ENCODE measurements around the gene RAPGEF6. TPM values are rescaled to one million over a fixed set of nuclear protein-coding genes. Genes with fewer than 3 reads are reported as not detected.
"Not testable (repeated sequence)": the region's sequence is repeated elsewhere in the genome, so short reads cannot be mapped to it uniquely, and the experiment has no call there.

The RAPGEF6 gene
- total and polyA plus RNA-seq, 12 donors = 2.5 to 33.8 (median 14.4) TPM

GRCh38 chr5:131605086-131605485, 29.9 kb downstream of the RAPGEF6 start:
- TF ChIP-seq POLR2A (IDR thresholded peaks at IDR 0.05) (no peak), CTCF (IDR thresholded peaks at IDR 0.05) (no peak)
- 94 to 99% (median 98%) methylated on average over 2 of the region's 2 CpGs for WGBS, 4 donors
- intact Hi-C loops (cut with DNase I) = no loop called here
- Histone ChIP-seq H3K9me3 (replicated peaks in 1 of 3) (no peaks in the 10 kb centered on the region), H3K36me3 (replicated peaks in 1 of 2) (no peaks in the 10 kb centered on the region), H3K4me3 (no peak overlapping the region), H3K4me1 (replicated peaks in 1 of 2) (peaks cover 11 to 12% of the 10 kb centered on the region in 2 donors), H3K27me3 (no peaks in the 10 kb centered on the region), H3K27ac (no peak overlapping the region)
- no peak for DNase-seq

- Histone ChIP-seq H3K27ac (no peak overlapping the region), H3K36me3 (replicated peaks in 1 of 2) (no peaks in the 10 kb centered on the region), H3K27me3 (no peaks in the 10 kb centered on the region), H3K4me1 (replicated peaks in 1 of 2) (peaks cover 0 to 7% of the 10 kb centered on the region in 2 donors), H3K9me3 (replicated peaks in 1 of 3) (no peaks in the 10 kb centered on the region), H3K4me3 (no peak overlapping the region)
- intact Hi-C loops (cut with DNase I) = no loop called here
- 92 to 94% (median 93%) methylated on average over 8 of the region's 8 CpGs for WGBS, 4 donors
- no peak for DNase-seq
- TF ChIP-seq POLR2A (IDR thresholded peaks at IDR 0.05) (no peak), CTCF (IDR thresholded peaks at IDR 0.05) (no peak)
These were observed 39.7 kb downstream of the RAPGEF6 start for GRCh38 chr5:131595088-131596033.

GRCh38 chr5:131593921-131594320, 41.1 kb downstream of the RAPGEF6 start:
- no peak for TF ChIP-seq POLR2A (IDR thresholded peaks at IDR 0.05)
- TF ChIP-seq CTCF (IDR thresholded peaks at IDR 0.05) = no peak
- H3K36me3 ChIP-seq (replicated peaks in 1 of 2) = no peaks in the 10 kb centered on the region
- no peaks in the 10 kb centered on the region for H3K9me3 ChIP-seq (replicated peaks in 1 of 3)
- H3K27ac ChIP-seq = no peak overlapping the region
- WGBS, 4 donors = 90 to 98% (median 94%) methylated on average over 1 to 2 of the region's 2 CpGs
- no peak for DNase-seq
- intact Hi-C loops (cut with DNase I) = no loop called here
- H3K27me3 ChIP-seq = no peaks in the 10 kb centered on the region
- H3K4me3 ChIP-seq = no peak overlapping the region
- H3K4me1 ChIP-seq (replicated peaks in 1 of 2) = peaks cover 0 to 7% of the 10 kb centered on the region in 2 donors

- H3K27me3 ChIP-seq; H3K27ac ChIP-seq; H3K9me3 ChIP-seq (replicated peaks in 1 of 3); H3K36me3 ChIP-seq (replicated peaks in 1 of 2); intact Hi-C loops (cut with DNase I); H3K4me3 ChIP-seq; DNase-seq; H3K4me1 ChIP-seq (replicated peaks in 1 of 2): not testable (repeated sequence)
- WGBS, 4 donors = 85 to 92% (median 88%) methylated on average over 2 of the region's 2 CpGs
These were observed 41.6 kb downstream of the RAPGEF6 start for GRCh38 chr5:131593436-131593835.

Data from adrenal gland (tissue), 12 donors.